ENCODE results near the gene USP12.

- TF ChIP-seq CTCF (IDR thresholded peaks at IDR 0.05), result no peak
- no peak for TF ChIP-seq POLR2A (IDR thresholded peaks at IDR 0.05)
Observed at GRCh38 chr13:27193496-27193895, 21.9 kb upstream of the USP12 start.
